AML-193 (cell line): ENCODE data around the gene TMEM132D.

Source experiments
- DNase-seq, 2 experiments: peaks; one replicate each; lab custom pipeline; 2025; lab: John Stamatoyannopoulos, UW

Gene TMEM132D

GRCh38 chr12:129534966-129535750 is 368.7 kb downstream of the TMEM132D start:
- no peak for DNase-seq

GRCh38 chr12:129532707-129533499 is 370.9 kb downstream of the TMEM132D start:
- no peak for DNase-seq

- no peak for DNase-seq
These were observed 371.7 kb downstream of the TMEM132D start for GRCh38 chr12:129532082-129532481.

GRCh38 chr12:129530984-129531383 is 372.8 kb downstream of the TMEM132D start:
- no peak for DNase-seq

- no peak for DNase-seq
These were observed 373.3 kb downstream of the TMEM132D start for GRCh38 chr12:129530517-129530916.

- DNase-seq: no peak
These were observed 376.3 kb downstream of the TMEM132D start for GRCh38 chr12:129527506-129527905.

GRCh38 chr12:129523621-129524020 is 380.2 kb downstream of the TMEM132D start:
- no peak for DNase-seq

- no peak for DNase-seq
These were observed 383.1 kb downstream of the TMEM132D start for GRCh38 chr12:129520739-129521138.

GRCh38 chr12:129503802-129504201 is 400.0 kb downstream of the TMEM132D start:
- no peak for DNase-seq

GRCh38 chr12:129496226-129496625 is 407.6 kb downstream of the TMEM132D start:
- DNase-seq: no peak

- no peak for DNase-seq
These were observed 409.1 kb downstream of the TMEM132D start for GRCh38 chr12:129494766-129495165.

- DNase-seq: no peak
These were observed 409.6 kb downstream of the TMEM132D start for GRCh38 chr12:129494260-129494659.

- DNase-seq: no peak
These were observed 414.6 kb downstream of the TMEM132D start for GRCh38 chr12:129489100-129489676.

- no peak for DNase-seq
These were observed 416.9 kb downstream of the TMEM132D start for GRCh38 chr12:129486931-129487330.

GRCh38 chr12:129483111-129483893 is 420.5 kb downstream of the TMEM132D start:
- no peak for DNase-seq

- no peak for DNase-seq
These were observed 421.9 kb downstream of the TMEM132D start for GRCh38 chr12:129481921-129482320.

GRCh38 chr12:129470196-129470595 is 433.6 kb downstream of the TMEM132D start:
- DNase-seq: no peak

GRCh38 chr12:129467726-129468125 is 436.1 kb downstream of the TMEM132D start:
- no peak for DNase-seq

GRCh38 chr12:129467289-129467688 is 436.5 kb downstream of the TMEM132D start:
- DNase-seq: no peak

GRCh38 chr12:129466499-129466898 is 437.3 kb downstream of the TMEM132D start:
- no peak for DNase-seq

GRCh38 chr12:129459886-129460285 is 443.9 kb downstream of the TMEM132D start:
- DNase-seq: no peak

- DNase-seq: no peak
These were observed 457.1 kb downstream of the TMEM132D start for GRCh38 chr12:129446696-129447095.
